Naive B cell (primary cell): ENCODE data around the gene PIGQ. TPM values are rescaled to one million over a fixed set of nuclear protein-coding genes. Genes with fewer than 3 reads are reported as not detected.
A peak's percentile ranks its signal among the peaks of the same experiment; 100 is the strongest.

Experiments
- ATAC-seq, 2 donors: fragments of 150-1000 bp; cut with Tn5 transposase; 2 replicates each; pipeline ENCODE4 v1.10.0; 2021; ENCODE audit warnings: low read depth in 2 of 2, mild to moderate bottlenecking in 2 of 2, moderate library complexity in 2 of 2
- DNase-seq: peaks from one replicate; pipeline ENCODE4 v3.0.0; 2022
- H3K27ac Mint-ChIP-seq, 6 donors: one replicate each; pipeline ENCODE4 v1.8.0; 2020 to 2022; ENCODE audit warnings: mild to moderate bottlenecking in 6 of 6, mixed read lengths in 6 of 6, moderate library complexity in 5 of 6, inconsistent platforms in 2 of 6
- H3K27me3 Mint-ChIP-seq, 3 donors: one replicate each; pipeline ENCODE4 v1.8.0; 2021 to 2022; ENCODE audit warnings: mixed read lengths in 3 of 3, mild to moderate bottlenecking in 1 of 3
- H3K36me3 Mint-ChIP-seq, 2 donors: one replicate each; pipeline ENCODE4 v1.8.0; 2020 to 2022; ENCODE audit warnings: mixed read lengths in 2 of 2, inconsistent platforms in 1 of 2, mild to moderate bottlenecking in 1 of 2
- H3K4me1 Mint-ChIP-seq, 3 donors: one replicate each; pipeline ENCODE4 v1.8.0; 2020 to 2022; ENCODE audit warnings: mixed read lengths in 3 of 3, inconsistent platforms in 1 of 3, mild to moderate bottlenecking in 1 of 3, moderate library complexity in 1 of 3
- H3K4me3 Mint-ChIP-seq, 8 donors: one replicate each; pipeline ENCODE4 v1.8.0; 2020 to 2022; ENCODE audit warnings: mild to moderate bottlenecking in 8 of 8, mixed read lengths in 8 of 8, moderate library complexity in 8 of 8, inconsistent platforms in 2 of 8
- H3K9me3 Mint-ChIP-seq, 7 donors: one replicate each; pipeline ENCODE4 v1.8.0; 2020 to 2022; ENCODE audit warnings: mixed read lengths in 7 of 7, mild to moderate bottlenecking in 5 of 7, inconsistent platforms in 2 of 7, moderate library complexity in 1 of 7
- polyA plus RNA-seq, 6 donors: library from polyadenylated mRNA; unstranded; fragments of 300-500 nt; fragmentation: Illumina TruSeq; gene quantifications; one replicate each; pipeline ENCODE4 v1.2.3, GENCODE V29; 2021; ENCODE audit warnings: low read depth in 6 of 6

PIGQ gene
- polyA plus RNA-seq, 6 donors from 2014 or later = 4.5 to 22.2 (median 12.7) TPM

DNA sequence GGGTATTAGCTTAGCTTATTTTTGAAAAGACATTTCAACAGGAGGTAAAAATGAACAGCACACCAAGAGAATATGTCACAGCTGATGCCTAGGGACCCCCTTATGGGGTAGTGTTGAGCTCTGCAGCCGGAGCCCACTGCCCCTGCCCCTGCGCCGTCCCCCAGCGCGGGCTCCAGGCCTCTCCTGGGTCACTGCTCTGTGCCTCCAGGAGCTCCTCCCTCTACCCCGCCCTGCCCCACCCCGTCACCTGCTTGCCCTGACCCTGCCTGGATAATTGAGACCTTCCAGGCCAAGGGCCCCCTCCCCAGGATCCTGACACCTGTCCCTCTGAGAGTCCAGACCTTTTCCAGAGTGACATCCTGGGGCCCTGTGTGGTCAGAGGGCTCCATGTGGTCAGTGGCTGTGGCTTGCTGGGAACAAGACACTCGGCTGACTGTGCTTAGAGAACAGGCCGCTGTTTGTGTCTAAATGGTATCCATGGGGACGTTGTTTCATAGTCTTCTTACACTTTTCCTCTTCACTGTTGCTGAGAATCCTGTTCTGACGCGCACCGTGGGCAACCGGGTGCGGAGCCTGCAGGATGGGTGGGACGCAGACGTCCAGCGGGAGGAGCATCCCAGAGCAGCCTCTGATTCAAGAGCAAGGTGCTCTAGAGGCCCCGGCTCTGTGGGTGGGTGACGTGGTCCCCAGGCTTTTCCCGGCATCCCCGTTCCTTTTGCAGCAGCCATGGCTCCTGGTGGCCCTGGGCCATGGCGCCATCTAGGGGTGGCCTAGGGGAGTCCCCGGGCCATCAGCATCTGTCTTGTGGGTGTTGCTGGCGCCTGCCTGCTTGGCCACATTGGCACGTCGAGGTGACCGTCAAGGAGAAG, 41.0 kb downstream of the PIGQ start:
- Mint-ChIP-seq H3K27me3 (no peaks in the 10 kb centered on the region), H3K36me3 (no peaks in the 10 kb centered on the region), H3K27ac (peak overlapping the region in 3 of 6 donors; percentile 23 to 84 (median 82)), H3K9me3 (peaks cover 0 to 1% (median 0%) of the 10 kb centered on the region in 7 donors), H3K4me3 (peak overlapping the region in 1 of 8 donors; percentile 42), H3K4me1 (peaks cover 27 to 30% (median 29%) of the 10 kb centered on the region in 3 donors)
- ATAC-seq = peak; percentile 38 to 54
- DNase-seq = peak; percentile 31

DNA sequence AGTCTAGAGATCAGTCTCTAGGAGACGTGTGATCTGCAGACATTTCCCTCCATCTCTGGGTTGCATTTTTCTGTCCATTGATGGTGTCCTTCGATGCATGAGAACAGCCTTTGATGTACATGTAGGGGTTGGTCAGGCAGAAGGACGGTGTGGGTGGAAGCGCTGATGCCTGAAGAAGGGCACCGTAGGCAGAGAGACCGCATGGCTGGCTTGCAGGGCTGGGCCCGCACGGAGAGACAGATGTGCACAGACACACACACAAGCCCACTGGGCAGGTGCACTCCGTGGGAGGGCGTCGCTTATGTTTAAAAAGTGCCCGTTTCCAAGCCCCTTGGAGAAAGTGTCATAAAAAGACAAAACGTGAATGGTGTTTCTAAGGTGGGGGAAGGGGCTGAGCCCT, 45.4 kb downstream of the PIGQ start:
- ATAC-seq (no peak), DNase-seq (no peak)
- H3K4me1 Mint-ChIP-seq = peaks cover 12 to 18% (median 14%) of the 10 kb centered on the region in 3 donors
- no peaks in the 10 kb centered on the region for H3K36me3 Mint-ChIP-seq
- H3K9me3 Mint-ChIP-seq = peaks cover 0 to 1% (median 0%) of the 10 kb centered on the region in 7 donors
- no peak overlapping the region for H3K27ac Mint-ChIP-seq
- H3K4me3 Mint-ChIP-seq = no peak overlapping the region
- no peaks in the 10 kb centered on the region for H3K27me3 Mint-ChIP-seq

DNA sequence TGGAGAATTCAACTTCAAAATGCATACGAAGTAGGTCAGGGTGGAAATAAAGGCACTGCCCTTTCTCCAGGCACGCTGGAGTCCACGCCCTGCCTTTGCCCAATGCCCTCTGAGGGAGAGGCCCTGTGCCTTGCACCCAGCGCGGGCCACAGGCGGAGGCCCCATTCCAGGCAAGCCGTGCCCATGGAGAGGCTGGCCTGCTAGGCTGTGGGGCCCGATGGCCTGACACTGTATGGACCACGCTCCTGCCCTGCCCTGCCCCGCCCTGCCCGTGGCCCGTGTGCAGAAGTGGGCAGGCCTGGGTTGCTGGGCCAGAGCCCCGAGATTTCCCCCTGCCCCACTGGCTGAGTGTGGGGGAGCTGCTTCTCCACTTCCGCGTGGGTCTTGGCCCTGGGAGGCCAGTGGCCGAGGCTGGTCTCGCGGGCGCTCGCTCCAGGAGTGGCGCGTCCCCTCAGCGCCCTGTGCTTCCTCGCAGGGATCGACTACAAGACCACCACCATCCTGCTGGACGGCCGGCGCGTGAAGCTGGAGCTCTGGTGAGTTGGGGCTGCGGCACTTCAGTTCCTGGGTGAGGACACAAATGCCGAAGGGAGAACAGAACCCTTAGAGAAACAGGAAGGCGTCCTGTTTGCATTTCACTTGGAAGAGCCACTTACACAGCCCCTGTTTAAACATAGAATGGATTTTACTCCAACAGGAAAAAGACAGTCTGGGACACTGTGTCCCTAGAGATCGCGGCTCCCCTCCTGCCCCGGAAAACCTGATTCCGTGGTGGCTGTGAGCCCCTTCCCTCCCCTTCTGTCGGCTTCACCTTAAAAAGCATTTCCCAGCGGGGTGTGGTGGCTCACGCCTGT, 47.2 kb downstream of the PIGQ start:
- Mint-ChIP-seq H3K27me3 (no peaks in the 10 kb centered on the region), H3K36me3 (no peaks in the 10 kb centered on the region), H3K27ac (no peak overlapping the region), H3K9me3 (no peaks in the 10 kb centered on the region), H3K4me1 (peaks cover 6 to 18% (median 9%) of the 10 kb centered on the region in 3 donors), H3K4me3 (no peak overlapping the region)
- no peak for DNase-seq
- no peak for ATAC-seq

DNA sequence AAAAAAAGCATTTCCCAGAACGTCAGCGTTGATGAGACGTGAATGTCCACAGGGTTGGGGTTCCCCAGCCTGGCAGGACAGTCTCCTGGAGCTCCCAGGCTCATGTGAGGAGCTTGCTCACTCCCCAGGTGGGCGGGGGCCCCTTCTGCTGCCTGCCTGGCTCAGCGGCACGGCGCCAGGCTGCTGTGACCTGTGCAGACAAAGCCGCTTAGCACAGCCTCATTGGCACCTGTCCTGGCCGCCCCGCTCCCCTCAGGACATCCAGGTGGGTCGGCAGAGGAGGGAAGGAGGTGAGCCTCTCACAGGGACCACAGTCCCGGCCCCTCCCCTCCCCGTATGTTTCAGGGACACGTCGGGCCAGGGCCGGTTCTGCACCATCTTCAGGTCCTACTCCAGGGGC, 48.1 kb downstream of the PIGQ start:
- Mint-ChIP-seq H3K36me3 (no peaks in the 10 kb centered on the region), H3K9me3 (no peaks in the 10 kb centered on the region), H3K27me3 (no peaks in the 10 kb centered on the region), H3K27ac (no peak overlapping the region), H3K4me1 (peaks cover 6 to 18% (median 9%) of the 10 kb centered on the region in 3 donors), H3K4me3 (no peak overlapping the region)
- DNase-seq (no peak), ATAC-seq (no peak)

DNA sequence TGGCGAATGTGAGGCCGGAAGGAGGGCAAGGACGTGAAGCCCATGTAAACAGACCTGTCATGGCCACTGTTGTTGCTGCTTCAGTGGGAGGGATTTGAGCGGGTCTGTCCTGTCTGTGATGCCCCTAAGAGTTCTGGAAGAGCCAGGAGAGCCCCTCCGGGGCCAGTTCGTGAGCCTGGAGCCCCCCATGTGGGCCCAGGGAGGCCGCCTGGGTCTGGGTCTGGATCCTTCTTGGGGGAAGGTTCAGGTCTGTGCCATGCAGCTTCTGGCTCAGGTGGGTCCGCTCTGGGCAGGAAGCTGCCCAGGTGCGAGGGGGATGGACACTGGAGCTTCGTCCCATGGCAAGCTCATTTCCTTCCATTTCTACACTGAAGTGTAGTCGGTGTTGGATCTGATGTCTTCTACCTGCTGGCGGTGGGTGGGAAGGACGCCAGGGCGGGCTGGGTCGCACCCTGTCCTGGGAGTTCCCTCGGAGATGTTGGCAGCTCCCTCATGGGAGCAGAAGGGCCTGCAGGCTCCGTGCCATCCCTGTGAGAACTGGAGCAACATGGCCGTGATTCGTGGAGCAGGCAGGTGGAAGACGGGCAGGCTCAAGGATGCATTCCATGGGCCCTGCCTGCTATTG, 49.8 kb downstream of the PIGQ start:
- H3K27ac Mint-ChIP-seq = no peak overlapping the region
- no peak for ATAC-seq
- no peaks in the 10 kb centered on the region for H3K27me3 Mint-ChIP-seq
- no peaks in the 10 kb centered on the region for H3K9me3 Mint-ChIP-seq
- H3K36me3 Mint-ChIP-seq = no peaks in the 10 kb centered on the region
- H3K4me3 Mint-ChIP-seq = no peak overlapping the region
- DNase-seq = no peak
- peaks cover 6 to 10% (median 8%) of the 10 kb centered on the region in 3 donors for H3K4me1 Mint-ChIP-seq

DNA sequence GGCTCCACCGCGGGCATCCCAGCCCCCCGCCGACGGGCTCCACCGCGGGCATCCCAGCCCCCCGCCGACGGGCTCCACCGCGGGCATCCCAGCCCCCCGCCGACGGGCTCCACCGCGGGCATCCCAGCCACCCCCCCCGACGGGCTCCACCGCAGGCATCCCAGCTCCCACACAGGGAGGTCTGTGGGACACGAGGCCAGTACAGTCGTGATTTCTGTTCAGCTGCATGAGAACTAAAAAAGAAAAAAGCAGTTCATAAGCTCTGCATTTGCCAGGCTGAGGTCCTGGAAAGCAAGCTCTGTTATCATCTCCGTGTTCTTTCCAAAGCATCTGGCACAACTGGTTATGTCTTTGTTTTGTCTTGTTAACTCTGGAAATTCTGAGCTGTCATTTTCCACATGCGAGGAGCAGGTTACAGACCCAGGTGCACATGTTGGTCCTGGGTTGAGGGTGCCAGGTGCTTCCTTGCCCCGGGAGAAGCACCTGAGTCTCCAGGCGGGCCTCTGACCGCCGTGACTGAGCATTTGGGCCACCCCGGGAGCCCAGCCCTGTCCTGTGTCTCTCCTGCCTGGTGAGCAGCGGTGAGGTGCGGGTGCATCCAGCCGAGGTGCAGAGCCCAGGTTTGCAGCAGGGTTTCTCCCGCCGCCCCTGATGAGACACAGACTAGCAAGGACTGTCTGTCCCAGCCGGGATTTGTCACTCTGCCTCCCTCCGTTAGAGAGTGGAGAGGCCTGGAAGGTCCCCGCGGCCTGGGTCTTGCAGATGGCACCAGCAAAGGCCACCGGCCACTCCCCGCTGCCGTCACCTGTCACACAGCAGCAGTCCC, 51.1 kb downstream of the PIGQ start:
- Mint-ChIP-seq H3K9me3 (no peaks in the 10 kb centered on the region), H3K4me1 (peaks cover 0 to 3% (median 0%) of the 10 kb centered on the region in 3 donors), H3K4me3 (no peak overlapping the region), H3K27ac (no peak overlapping the region), H3K27me3 (no peaks in the 10 kb centered on the region), H3K36me3 (no peaks in the 10 kb centered on the region)
- DNase-seq (no peak), ATAC-seq (no peak)

DNA sequence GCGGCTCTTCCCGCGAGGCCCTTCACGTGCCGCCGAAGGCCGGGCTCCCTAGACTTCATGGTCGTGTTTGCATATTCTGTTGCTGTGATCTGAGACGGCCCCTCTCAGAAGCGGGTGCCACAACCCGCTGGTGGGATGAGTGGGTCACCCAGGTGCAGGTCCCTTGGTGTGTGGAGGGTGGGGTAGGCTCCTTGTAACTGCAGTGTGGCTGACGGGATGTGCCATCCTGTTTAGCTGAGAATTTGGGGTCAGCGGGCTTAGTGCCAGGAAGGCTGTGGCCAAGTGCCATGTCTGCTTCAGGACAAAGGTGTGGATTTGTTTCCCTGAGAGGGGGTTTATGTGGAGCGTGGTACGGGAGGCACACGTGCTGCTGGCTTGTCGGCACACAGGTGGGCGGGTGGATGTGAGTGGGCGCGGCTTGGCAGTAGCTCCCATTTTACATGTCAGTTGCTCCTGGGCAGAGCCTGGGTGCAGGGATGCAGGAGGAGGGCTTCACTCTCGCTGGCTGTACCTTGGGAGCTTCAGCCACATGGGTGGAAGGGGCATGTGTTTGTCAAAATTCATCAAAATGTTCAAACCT, 51.8 kb downstream of the PIGQ start:
- no peaks in the 10 kb centered on the region for H3K9me3 Mint-ChIP-seq
- no peak for DNase-seq
- H3K4me1 Mint-ChIP-seq = peaks cover 0 to 3% (median 0%) of the 10 kb centered on the region in 3 donors
- H3K27me3 Mint-ChIP-seq = no peaks in the 10 kb centered on the region
- H3K4me3 Mint-ChIP-seq = no peak overlapping the region
- H3K36me3 Mint-ChIP-seq = no peaks in the 10 kb centered on the region
- H3K27ac Mint-ChIP-seq = peak overlapping the region in 2 of 6 donors; percentile 3 to 81
- ATAC-seq = no peak

DNA sequence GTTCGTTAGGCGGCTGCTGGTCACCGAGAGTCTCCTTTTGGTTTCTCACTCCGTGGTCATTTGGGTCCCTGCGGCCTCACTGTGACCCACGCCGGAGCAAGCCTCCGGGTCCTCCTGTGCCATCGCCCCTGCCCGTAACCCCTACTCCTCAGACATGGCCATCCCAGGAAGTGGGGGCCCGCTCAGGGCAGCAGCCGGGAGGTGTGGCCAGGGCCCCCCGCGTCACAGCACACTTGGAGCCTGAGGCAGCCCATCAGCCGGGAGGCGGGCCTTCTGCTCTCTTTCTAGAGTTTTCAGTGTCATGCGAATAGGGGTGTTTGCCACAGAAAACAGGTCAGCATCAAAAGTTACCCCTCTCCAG, 53.1 kb downstream of the PIGQ start:
- no peaks in the 10 kb centered on the region for H3K9me3 Mint-ChIP-seq
- peaks cover 0 to 3% (median 0%) of the 10 kb centered on the region in 3 donors for H3K4me1 Mint-ChIP-seq
- no peak overlapping the region for H3K27ac Mint-ChIP-seq
- H3K4me3 Mint-ChIP-seq = no peak overlapping the region
- no peaks in the 10 kb centered on the region for H3K27me3 Mint-ChIP-seq
- H3K36me3 Mint-ChIP-seq = no peaks in the 10 kb centered on the region
- DNase-seq = no peak
- ATAC-seq = no peak

DNA sequence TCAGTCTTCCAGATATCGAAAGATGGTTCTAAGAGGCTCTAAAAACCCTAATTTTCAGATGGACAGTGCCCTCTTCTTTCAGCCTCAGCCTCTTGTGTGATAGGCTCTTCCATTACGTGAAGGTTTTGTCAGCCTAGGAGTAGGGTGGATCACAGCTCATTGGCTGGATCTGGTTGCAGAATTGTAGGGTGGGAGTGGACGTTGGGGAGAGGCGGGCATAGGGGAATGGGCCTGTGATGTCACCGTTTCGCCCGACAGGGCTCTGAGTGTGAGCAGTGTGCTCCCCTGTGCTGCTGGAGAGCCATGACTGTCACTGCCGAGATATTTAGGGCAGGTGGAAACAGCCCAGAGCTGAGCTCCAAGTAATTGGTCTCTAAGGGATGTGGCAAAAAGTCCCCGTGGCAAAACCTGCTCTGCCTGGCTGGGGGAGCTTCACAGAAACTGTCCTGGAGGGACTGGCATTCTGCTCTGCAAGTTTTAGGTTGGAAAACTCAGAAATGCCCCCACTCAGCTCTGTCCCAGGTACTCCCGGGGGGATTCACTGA, 54.8 kb downstream of the PIGQ start:
- Mint-ChIP-seq H3K36me3 (no peaks in the 10 kb centered on the region), H3K27ac (no peak overlapping the region), H3K4me1 (peaks cover 0 to 3% (median 0%) of the 10 kb centered on the region in 3 donors), H3K9me3 (no peaks in the 10 kb centered on the region), H3K4me3 (no peak overlapping the region), H3K27me3 (no peaks in the 10 kb centered on the region)
- DNase-seq = no peak
- no peak for ATAC-seq

DNA sequence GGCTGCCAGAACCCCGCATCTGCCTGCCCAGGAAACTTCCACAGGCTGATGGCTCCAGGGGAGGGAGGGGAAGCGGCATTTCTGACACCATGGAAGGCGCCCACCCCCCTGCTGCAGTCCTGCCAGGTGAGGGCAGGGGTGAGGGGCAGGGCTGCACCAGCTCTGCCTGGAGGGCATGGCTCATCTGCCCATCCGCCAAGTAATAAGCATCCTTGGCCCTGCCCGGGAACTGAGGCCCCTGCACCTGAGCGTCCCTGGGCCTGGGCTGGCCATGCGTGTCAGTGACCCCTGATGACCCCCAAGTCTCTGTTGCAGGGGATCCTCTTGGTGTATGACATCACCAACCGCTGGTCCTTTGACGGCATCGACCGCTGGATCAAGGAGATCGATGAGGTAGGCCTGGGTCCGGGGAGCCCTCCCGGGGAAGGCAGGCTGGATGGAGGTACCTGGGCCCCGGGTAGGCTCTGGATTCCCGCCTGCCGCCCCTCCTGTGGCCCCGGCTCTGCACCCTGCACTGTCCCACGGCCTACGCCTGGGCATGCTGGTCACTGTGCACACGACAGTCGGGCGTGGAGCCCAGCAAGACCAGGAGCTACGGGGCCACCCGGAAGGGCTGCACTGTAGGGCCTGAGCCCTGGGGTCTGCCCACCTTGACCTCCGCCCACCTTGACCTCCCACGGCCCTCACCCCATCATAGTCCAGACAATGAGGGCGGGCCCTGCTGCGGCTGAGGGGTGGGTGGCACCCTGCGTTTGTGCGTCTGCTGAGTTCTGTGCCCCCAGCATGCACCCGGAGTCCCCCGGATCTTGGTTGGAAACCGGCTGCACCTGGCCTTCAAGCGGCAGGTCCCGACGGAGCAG, 55.6 kb downstream of the PIGQ start:
- H3K4me3 Mint-ChIP-seq = no peak overlapping the region
- no peak for ATAC-seq
- no peaks in the 10 kb centered on the region for H3K36me3 Mint-ChIP-seq
- no peak for DNase-seq
- no peak overlapping the region for H3K27ac Mint-ChIP-seq
- H3K27me3 Mint-ChIP-seq = no peaks in the 10 kb centered on the region
- peaks cover 0 to 3% (median 0%) of the 10 kb centered on the region in 3 donors for H3K4me1 Mint-ChIP-seq
- no peaks in the 10 kb centered on the region for H3K9me3 Mint-ChIP-seq

DNA sequence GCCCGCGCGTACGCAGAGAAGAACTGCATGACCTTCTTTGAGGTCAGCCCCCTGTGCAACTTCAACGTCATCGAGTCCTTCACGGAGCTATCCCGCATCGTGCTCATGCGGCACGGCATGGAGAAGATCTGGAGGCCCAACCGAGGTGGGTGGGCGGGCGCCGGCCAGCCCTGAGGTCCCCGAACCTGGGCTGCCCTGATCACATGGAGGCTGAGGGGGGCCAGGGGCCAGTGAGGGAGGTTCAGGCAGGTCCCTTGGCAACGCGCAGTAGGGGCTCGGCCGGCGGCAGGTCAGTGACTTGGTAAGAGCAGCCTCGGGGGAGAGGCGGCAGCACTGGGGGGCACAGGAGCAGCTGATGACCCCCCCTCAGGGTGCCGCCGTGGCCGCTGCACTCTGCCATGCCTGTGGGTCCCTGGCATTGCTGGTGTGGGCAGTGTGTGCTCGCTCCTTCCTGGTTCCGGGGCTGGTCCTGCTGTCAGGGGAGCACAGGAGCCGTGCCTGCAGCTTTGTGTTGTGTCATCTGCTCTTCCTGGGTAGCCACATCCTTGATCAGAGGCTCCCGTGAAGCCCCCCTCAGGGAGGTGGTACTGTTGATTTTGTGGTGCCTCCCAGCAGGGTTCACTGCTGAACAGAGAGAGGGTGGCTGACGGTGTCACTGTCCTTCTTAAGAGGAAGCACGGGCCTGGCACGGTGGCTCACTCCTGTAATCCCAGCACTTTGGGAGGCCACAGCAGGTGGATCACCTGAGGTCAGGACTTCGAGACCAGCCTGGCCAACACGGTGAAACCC, 56.4 kb downstream of the PIGQ start:
- Mint-ChIP-seq H3K9me3 (no peaks in the 10 kb centered on the region), H3K27ac (peak overlapping the region in 1 of 6 donors; percentile 59), H3K4me3 (no peak overlapping the region), H3K27me3 (no peaks in the 10 kb centered on the region), H3K36me3 (no peaks in the 10 kb centered on the region), H3K4me1 (peaks cover 0 to 3% (median 0%) of the 10 kb centered on the region in 3 donors)
- ATAC-seq = no peak
- no peak for DNase-seq
